Smooth muscle cell of the pulmonary artery (primary cell): ENCODE results near the gene ATP5PD. TPM values are rescaled to one million over a fixed set of nuclear protein-coding genes. Genes with fewer than 3 reads are reported as not detected.

ENCODE experiments used
- total RNA-seq: library from RNA; depleted of rRNA; stranded (reverse); fragments of >200 nt; gene quantifications from 2 replicates; pipeline ENCODE4 v1.2.3, GENCODE V29; 2014

Gene ATP5PD
- total RNA-seq, result 129 and 130 TPM in 2 replicates

GRCh38 chr17:75046407-75047289 lies at the start of gene ATP5PD, which contains the start of gene KCTD2:
ATP5PD (minus strand) TSS chr17:75046969; CDS start chr17:75042650, 4,319 bp downstream.
KCTD2 (plus strand) TSS chr17:75047225; CDS start chr17:75047251, 26 bp downstream.

GRCh38 chr17:75087558-75088453 lies 41.0 kb upstream of the ATP5PD start, which contains the start of gene SLC16A5:
SLC16A5 (plus strand) TSS chr17:75087954; CDS start chr17:75093637, 5,683 bp downstream.

GRCh38 chr17:75012346-75013091 lies 34.2 kb downstream of the ATP5PD start, which contains the start of gene MRPL58:
MRPL58 (plus strand) TSS chr17:75012670; CDS start chr17:75012687, 17 bp downstream.

Other genes starting within 250 kb of the ATP5PD start
- 0.13 and 0.50 TPM in 2 replicates for gene GRIN2C, start 187.1 kb downstream of the ATP5PD start, total RNA-seq
- gene FDXR, start 174.0 kb downstream of the ATP5PD start, total RNA-seq, result 25.0 and 43.9 TPM in 2 replicates
- not detected in 2 replicates for gene FADS6, start 153.3 kb downstream of the ATP5PD start, total RNA-seq
- gene USH1G, start 123.7 kb downstream of the ATP5PD start, total RNA-seq, result 0.03 TPM in 1 of 2 replicates, not detected in the other
- gene OTOP2, start 122.7 kb downstream of the ATP5PD start, total RNA-seq, result not detected in 2 replicates
- not detected in 2 replicates for gene OTOP3, start 111.1 kb downstream of the ATP5PD start, total RNA-seq
- 2.2 and 2.3 TPM in 2 replicates for gene HID1, start 74.2 kb downstream of the ATP5PD start, total RNA-seq
- gene CDR2L, start 59.3 kb downstream of the ATP5PD start, total RNA-seq, result 22.5 and 25.6 TPM in 2 replicates
- 13.4 and 15.6 TPM in 2 replicates for gene MRPL58, start 34.3 kb downstream of the ATP5PD start, total RNA-seq
- gene KCTD2, start 256 bp upstream of the ATP5PD start, total RNA-seq, result 19.7 and 23.1 TPM in 2 replicates
- gene SLC16A5, start 41.0 kb upstream of the ATP5PD start, total RNA-seq, result 3.3 and 6.9 TPM in 2 replicates
- gene ARMC7, start 63.0 kb upstream of the ATP5PD start, total RNA-seq, result 3.1 and 3.3 TPM in 2 replicates
- 23.1 TPM in 2 replicates for gene NT5C, start 84.8 kb upstream of the ATP5PD start, total RNA-seq
- 57.6 and 68.6 TPM in 2 replicates for gene JPT1, start 107.5 kb upstream of the ATP5PD start, total RNA-seq
- 91.4 and 105 TPM in 2 replicates for gene SUMO2, start 136.0 kb upstream of the ATP5PD start, total RNA-seq
- 19.0 and 28.8 TPM in 2 replicates for gene NUP85, start 158.7 kb upstream of the ATP5PD start, total RNA-seq
- gene GGA3, start 214.6 kb upstream of the ATP5PD start, total RNA-seq, result 16.7 and 28.0 TPM in 2 replicates
- gene MRPS7, start 214.9 kb upstream of the ATP5PD start, total RNA-seq, result 31.5 and 34.0 TPM in 2 replicates
- 8.7 and 10.1 TPM in 2 replicates for gene MIF4GD, start 224.3 kb upstream of the ATP5PD start, total RNA-seq
- 5.5 and 8.8 TPM in 2 replicates for gene SLC25A19, start 242.5 kb upstream of the ATP5PD start, total RNA-seq